ENCODE data around the gene TMEM156.
"Not testable (repeated sequence)": the region's sequence is repeated elsewhere in the genome, so short reads cannot be mapped to it uniquely, and the experiment has no call there.

TMEM156 gene

GRCh38 chr4:39043861-39044363 is 11.7 kb upstream of the TMEM156 start:
- no peak for DNase-seq (ENCODE audit: low read depth)

DNA sequence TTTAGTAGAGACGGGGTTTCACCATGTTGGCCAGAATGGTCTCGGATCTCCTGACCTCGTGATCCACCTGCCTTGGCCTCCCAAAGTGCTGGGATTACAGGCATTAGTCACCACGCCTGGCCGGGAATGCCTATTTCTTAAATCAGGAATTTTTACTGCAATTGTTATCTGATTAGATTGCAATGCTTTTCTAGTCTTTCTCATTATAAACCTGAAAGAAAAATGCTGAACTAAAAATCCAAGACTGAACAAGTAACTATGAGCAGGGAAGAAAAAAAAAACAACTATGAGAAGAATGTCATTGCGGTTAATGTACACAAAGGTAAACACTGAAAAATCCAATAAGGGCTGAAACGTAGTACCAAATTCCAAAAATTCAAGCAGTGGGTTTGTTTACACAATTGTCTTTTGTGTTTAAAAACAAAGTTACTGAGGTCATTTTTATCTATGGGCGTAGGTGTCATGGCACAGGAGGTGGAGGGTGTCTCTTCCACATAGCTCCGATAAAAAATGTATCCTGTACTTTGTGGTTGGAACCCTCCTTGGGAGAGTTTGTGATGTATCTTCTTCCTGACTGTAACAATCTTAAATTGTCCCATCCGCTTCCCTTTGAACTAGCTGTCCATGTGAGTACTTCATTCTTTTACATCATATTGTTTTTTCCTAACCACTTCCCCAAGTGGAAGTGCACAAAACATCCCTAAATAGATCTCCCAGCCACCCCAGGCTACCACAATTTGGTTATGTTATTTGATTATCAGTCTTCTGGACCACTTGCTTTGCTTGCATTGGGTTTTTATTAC is 11.1 kb upstream of the TMEM156 start:
- no peak for DNase-seq (ENCODE audit: low read depth)

GRCh38 chr4:39042366-39042765 is 10.2 kb upstream of the TMEM156 start:
- DNase-seq (ENCODE audit: low read depth), result no peak

GRCh38 chr4:39039108-39039507 is 6.9 kb upstream of the TMEM156 start:
- no peak for DNase-seq (ENCODE audit: low read depth)

GRCh38 chr4:39037941-39038340 is 5.7 kb upstream of the TMEM156 start:
- no peak for DNase-seq (ENCODE audit: low read depth)

- no peak for DNase-seq (ENCODE audit: low read depth)
Observed at GRCh38 chr4:39037491-39037825, 5.2 kb upstream of the TMEM156 start.

GRCh38 chr4:39036172-39036571 is 4.0 kb upstream of the TMEM156 start:
- no peak for DNase-seq (ENCODE audit: low read depth)

DNA sequence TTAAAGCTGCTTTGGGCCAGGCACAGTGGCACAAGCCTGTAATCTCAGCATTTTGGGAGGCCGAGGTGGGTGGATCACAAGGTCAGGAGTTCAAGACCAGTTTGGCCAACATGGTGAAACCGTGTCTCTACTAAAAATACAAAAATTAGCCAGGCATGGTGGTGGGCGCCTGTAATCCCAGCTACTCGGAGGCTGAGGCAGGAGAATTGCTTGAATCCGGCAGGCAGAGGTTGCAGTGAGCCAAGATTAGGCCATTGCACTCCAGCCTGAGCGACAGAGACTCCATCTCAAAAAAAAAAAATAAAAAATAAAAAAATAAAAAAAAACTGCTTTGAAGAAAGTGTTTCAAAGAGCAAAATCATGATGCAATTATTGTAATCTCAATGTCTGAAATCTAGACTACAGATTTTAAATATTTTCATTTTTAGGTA is 604 bp downstream of the TMEM156 start:
- DNase-seq (ENCODE audit: low read depth), result not testable (repeated sequence)

GRCh38 chr4:39030725-39031124 is 1.5 kb downstream of the TMEM156 start:
- no peak for DNase-seq (ENCODE audit: low read depth)

- no peak for DNase-seq (ENCODE audit: low read depth)
Observed at GRCh38 chr4:39029752-39030694, 2.2 kb downstream of the TMEM156 start.

GRCh38 chr4:39026096-39026495 is 6.1 kb downstream of the TMEM156 start:
- DNase-seq (ENCODE audit: low read depth), result no peak

GRCh38 chr4:39025552-39026085 is 6.6 kb downstream of the TMEM156 start:
- DNase-seq (ENCODE audit: low read depth), result no peak

DNA sequence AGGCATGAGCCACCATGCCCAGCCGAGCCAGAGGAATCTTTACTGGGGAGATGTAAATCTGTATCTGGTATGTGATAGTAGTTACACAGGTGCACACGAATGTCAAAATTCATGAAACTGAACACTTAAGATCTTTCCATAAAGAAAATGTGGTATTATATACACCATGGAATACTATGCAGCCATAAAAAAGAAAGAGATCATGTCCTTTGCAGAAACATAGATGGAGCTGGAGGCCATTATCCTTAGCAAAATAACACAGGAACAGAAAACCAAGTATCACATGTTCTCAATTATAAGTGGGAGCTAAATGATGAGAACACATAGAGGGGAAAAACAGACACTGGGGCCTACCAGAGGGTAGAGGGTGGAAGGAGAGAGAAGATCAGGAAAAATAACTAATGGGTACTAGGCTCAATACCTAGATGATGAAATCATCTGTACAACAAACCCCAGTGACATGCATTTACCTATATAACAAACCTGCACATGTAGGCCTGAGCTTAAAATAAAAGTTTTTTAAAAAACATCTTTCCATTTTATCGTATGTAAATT is 7.8 kb downstream of the TMEM156 start:
- DNase-seq (ENCODE audit: low read depth), result no peak

- no peak for DNase-seq (ENCODE audit: low read depth)
Observed at GRCh38 chr4:39023059-39023458, 9.2 kb downstream of the TMEM156 start.

- no peak for DNase-seq (ENCODE audit: low read depth)
Observed at GRCh38 chr4:39022241-39022640, 10.0 kb downstream of the TMEM156 start.

- no peak for DNase-seq (ENCODE audit: low read depth)
Observed at GRCh38 chr4:39021631-39022030, 10.6 kb downstream of the TMEM156 start.

- no peak for DNase-seq (ENCODE audit: low read depth)
Observed at GRCh38 chr4:39020130-39020529, 12.1 kb downstream of the TMEM156 start.

DNA sequence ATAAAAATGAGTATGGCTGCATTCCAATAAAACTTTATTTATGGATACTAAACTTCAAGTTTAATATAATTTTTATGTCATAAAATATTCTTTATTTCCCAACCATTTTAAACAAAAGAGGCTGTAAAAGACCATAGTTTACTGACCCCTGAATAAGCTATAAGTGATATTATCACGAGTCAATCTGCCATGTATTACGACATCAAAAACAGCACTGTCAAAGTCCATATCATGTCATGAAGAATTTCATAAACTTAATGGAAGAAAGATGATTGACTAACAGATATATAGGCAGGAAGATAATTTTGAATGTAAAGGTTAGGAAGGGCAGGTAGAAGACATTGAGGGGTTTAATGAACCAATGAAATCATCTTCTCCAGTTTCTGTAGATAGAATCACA is 18.2 kb downstream of the TMEM156 start:
- DNase-seq (ENCODE audit: low read depth), result no peak

DNA sequence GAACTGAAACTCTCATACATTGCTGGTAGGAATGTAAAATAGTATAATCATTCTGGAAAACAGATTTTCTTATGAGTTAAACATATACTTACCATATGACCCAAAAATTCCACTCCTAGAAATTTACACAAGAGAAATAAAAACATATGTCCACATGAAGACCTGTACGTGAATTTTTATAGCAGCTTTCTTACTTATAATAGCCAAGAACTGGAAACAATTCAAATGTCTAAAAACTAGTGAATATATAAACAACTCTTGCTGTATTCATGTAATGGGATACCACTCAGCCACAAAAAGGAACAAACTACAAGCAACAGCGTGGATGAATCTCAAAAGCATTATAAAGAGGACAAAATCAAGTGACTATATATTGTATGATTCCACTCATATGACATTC is 27.5 kb downstream of the TMEM156 start:
- no peak for DNase-seq (ENCODE audit: low read depth)

- DNase-seq (ENCODE audit: low read depth), result not testable (repeated sequence)
Observed at GRCh38 chr4:39002058-39002457, 30.2 kb downstream of the TMEM156 start.

GRCh38 chr4:38995660-38996005 is 36.6 kb downstream of the TMEM156 start:
- no peak for DNase-seq (ENCODE audit: low read depth)

DNA sequence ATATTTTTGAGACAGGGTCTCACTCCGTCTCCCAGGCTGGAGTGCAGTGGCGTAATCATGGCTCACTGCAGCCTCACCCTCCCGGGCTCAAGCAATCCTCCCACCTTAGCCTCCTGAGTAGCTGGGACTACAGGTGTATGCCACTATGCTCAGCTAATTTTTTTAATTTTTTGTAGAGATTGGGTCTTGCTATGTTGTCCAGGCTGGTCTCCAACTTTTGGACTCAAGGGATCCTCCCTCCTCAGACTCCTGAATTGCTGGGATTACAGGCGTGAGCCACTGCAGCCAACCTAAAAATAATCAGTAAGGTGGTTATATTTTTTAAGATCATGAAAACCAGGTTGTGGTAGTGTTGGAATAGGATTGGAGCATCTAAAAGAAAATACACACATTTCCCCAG is 38.1 kb downstream of the TMEM156 start:
- no peak for DNase-seq (ENCODE audit: low read depth)
